Ramos (cell line): ENCODE measurements around the gene SLC23A1.
"Not testable (repeated sequence)": the region's sequence is repeated elsewhere in the genome, so short reads cannot be mapped to it uniquely, and the experiment has no call there.

Source experiments
- in situ Hi-C: fragments of 300-500 bp; cut with MboI; formaldehyde crosslinking; loops from one replicate; pipeline ENCODE4 v1.14.3; 2022; ENCODE audit warnings: low sequenced_read_pairs; ENCODE audit not compliant: unreplicated experiment

Gene SLC23A1

GRCh38 chr5:139409116-139409515, 26.0 kb upstream of the SLC23A1 start:
- in situ Hi-C loops = not testable (repeated sequence)

- in situ Hi-C loops = no loop called here
These were observed 25.1 kb upstream of the SLC23A1 start for GRCh38 chr5:139408191-139408590.

DNA sequence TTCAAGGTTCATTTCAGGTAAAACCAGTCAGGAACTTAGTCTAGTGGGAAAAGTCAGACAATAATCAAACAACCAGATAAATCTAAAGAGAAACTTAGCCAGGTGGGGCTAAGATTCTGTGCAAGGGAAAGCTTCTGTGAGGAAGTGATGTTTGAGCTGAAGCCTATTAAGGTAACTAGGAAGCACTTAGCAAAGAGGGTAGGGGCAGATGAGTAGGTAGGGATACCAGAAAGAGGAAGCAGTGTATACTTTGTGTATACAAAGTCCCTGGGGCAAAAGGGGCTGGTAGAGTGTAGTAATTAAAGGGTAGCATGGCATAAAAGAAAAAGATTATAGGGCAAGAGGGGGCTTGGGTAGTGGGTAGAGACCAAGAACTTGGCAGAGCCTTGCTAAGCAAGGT, 24.4 kb upstream of the SLC23A1 start:
- in situ Hi-C loops = no loop called here

DNA sequence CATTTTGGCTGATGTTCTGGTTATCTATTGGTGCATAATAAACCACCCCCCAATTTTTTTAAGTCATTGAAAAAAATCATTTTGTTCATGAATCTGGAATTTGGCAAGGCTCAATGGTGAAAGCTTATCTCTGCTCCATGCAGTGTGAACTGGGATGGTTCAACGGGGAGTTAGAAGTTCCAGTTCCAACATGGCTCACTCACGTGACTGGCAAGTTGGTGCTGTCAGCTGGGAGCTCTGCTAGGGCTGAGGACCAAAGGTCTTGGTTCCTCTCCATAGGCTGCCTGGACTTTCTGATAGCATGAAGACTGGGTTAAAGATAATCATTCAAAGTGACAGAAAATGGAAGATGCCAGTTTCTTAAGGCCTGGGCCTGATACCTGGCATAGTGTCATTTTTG, 23.9 kb upstream of the SLC23A1 start:
- in situ Hi-C loops = no loop called here

GRCh38 chr5:139404484-139404840, 21.4 kb upstream of the SLC23A1 start:
- in situ Hi-C loops = no loop called here

GRCh38 chr5:139403787-139404483, 20.8 kb upstream of the SLC23A1 start, which contains the start of gene SPATA24:
Gene SPATA24 (minus strand): TSS chr5:139404089. CDS start chr5:139404060, 29 bp downstream.
- in situ Hi-C loops = no loop called here

DNA sequence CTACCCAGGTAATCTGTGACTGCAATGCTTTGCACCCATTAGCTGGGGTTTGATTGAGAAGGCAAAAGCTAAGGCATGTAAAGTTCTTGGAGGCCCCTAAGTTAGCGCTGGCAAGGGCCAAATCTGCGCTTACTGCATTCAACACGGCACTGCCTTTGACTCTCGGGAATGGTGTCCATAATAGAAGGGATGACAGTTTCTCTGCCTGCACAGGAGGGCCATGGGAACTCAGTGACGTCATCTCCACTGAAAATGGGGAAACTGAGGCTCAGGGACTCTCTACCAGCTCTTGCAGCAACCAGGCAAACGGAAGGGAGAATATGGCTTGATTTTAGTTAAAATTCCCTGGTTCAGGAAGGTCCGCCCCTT, 20.3 kb upstream of the SLC23A1 start:
- in situ Hi-C loops = no loop called here

- in situ Hi-C loops = no loop called here
These were observed 19.6 kb upstream of the SLC23A1 start for GRCh38 chr5:139402561-139403158.

DNA sequence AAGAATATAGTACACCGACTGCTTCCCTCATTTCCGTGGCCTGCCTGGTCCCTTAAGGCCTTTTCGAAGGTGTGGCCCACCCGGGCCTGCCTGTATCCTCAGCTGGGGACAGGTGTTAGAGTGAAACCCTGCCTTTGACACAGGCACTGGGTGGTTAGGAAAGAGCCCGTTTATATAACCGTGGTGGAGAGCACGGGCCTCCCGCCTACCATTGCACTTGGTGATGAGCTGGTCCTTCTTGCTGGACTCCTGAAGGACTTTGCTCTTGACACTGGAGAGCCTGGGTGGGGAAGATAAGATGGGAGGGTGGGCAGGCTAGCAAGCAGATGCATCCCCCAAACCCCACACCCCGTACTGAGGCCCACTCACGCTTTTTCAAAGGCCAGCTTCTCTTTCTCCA, 18.4 kb upstream of the SLC23A1 start:
- in situ Hi-C loops = no loop called here

GRCh38 chr5:139399501-139400121, 16.5 kb upstream of the SLC23A1 start:
- in situ Hi-C loops = no loop called here

GRCh38 chr5:139397921-139398320, 14.8 kb upstream of the SLC23A1 start:
- in situ Hi-C loops = no loop called here

- in situ Hi-C loops = no loop called here
These were observed 13.6 kb upstream of the SLC23A1 start for GRCh38 chr5:139396691-139397090.

GRCh38 chr5:139395844-139396640, 12.9 kb upstream of the SLC23A1 start:
- in situ Hi-C loops = no loop called here

- in situ Hi-C loops = loop anchor here (5.0 kb wide), 1 partner anchor 103 kb away; the partner anchor contains the start of gene MATR3
These were observed 11.8 kb upstream of the SLC23A1 start, which contains the start of gene PROB1 for GRCh38 chr5:139394654-139395566. Gene PROB1 (minus strand): TSS chr5:139395104. CDS start chr5:139395081, 23 bp downstream.

GRCh38 chr5:139394123-139394653, 11.1 kb upstream of the SLC23A1 start:
- in situ Hi-C loops = loop anchor here (5.0 kb wide), 1 partner anchor 102 kb away; the partner anchor contains the start of gene MATR3

DNA sequence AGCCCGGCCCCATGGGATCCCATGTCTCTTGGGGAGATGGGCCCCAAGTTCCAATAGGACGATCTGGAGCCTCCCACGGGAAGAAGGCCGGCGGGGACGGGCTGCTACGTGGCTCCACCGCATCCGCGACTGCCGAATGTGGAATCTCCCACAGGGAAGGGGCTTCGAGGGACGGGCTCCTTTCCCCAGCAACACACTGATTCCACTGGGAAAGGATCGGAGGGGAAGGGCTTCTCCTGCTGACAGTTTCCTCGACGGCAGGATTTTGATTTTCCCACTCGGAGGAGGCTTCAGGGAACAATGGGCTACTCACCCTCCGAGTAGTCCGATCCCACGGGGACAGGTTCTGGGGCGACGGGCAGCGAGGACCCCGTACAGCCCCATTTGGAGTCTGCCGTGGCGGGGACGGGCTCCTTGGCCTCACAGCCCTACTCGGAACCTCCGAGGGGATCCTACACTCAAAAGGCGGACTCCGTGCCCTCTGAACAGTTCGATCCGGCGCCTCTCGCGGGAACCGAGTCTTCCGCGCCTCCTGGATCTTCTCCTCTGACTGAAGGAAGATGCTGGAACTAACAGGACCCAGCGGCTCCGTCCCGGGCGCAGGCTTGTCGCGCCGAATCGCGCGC, 10.5 kb upstream of the SLC23A1 start:
- in situ Hi-C loops = loop anchor here (5.0 kb wide), 1 partner anchor 101 kb away; the partner anchor contains the start of gene MATR3

- in situ Hi-C loops = loop anchor here (5.0 kb wide), 1 partner anchor 101 kb away; the partner anchor contains the start of gene MATR3
These were observed 9.8 kb upstream of the SLC23A1 start for GRCh38 chr5:139392678-139393496.

- in situ Hi-C loops = loop anchor here (5.0 kb wide), 1 partner anchor 100 kb away; the partner anchor contains the start of gene MATR3
These were observed 9.2 kb upstream of the SLC23A1 start for GRCh38 chr5:139392324-139392677.
